IMR-90 (cell line): ENCODE measurements around the gene GNGT1.

Experiments used
- BHLHE40 ChIP-seq: fragments of 150-350 bp; IDR thresholded peaks from 2 replicates; pipeline ENCODE4 v1.6.1; 2016; ENCODE audit warnings: mild to moderate bottlenecking, low read depth, low read length
- CEBPB ChIP-seq: IDR thresholded peaks from 2 replicates; pipeline ENCODE4 v1.6.1; 2012; ENCODE audit warnings: low read depth, low read length, improper control_type of control experiment
- MXI1 ChIP-seq: IDR thresholded peaks from 2 replicates; pipeline ENCODE4 v1.6.1; 2012; ENCODE audit warnings: low read depth, mild to moderate bottlenecking, low read length, moderate library complexity, borderline replicate concordance
- NFE2L2 ChIP-seq: fragments of 150-350 bp; IDR thresholded peaks from 2 replicates; pipeline ENCODE4 v1.6.1; 2016; ENCODE audit warnings: low read depth, mild to moderate bottlenecking, low read length
- POLR2A ChIP-seq: IDR thresholded peaks from 2 replicates; pipeline ENCODE4 v1.6.1; 2012; ENCODE audit warnings: mild to moderate bottlenecking, low read depth, low read length
- RAD21 ChIP-seq: IDR thresholded peaks from 2 replicates; pipeline ENCODE4 v1.6.1; 2012; ENCODE audit warnings: low read length, improper control_type of control experiment
- USF2 ChIP-seq: fragments of 150-350 bp; IDR thresholded peaks from 2 replicates; pipeline ENCODE4 v1.6.1; 2017; ENCODE audit warnings: mild to moderate bottlenecking, antibody characterized with exemption, low read length, low read depth
- TF ChIP-seq, protein P1 (sequence below): conservative IDR thresholded peaks from 2 replicates; pipeline ENCODE4 v1.5.1; 2012; ENCODE audit warnings: mild to moderate bottlenecking, low read depth, low read length, improper control_type of control experiment

- TF ChIP-seq USF2 (no peak), MXI1 (no peak), CEBPB (no peak), NFE2L2 (no peak), POLR2A (no peak), RAD21 (no peak), BHLHE40 (no peak)
- TF ChIP-seq, protein P1, sequence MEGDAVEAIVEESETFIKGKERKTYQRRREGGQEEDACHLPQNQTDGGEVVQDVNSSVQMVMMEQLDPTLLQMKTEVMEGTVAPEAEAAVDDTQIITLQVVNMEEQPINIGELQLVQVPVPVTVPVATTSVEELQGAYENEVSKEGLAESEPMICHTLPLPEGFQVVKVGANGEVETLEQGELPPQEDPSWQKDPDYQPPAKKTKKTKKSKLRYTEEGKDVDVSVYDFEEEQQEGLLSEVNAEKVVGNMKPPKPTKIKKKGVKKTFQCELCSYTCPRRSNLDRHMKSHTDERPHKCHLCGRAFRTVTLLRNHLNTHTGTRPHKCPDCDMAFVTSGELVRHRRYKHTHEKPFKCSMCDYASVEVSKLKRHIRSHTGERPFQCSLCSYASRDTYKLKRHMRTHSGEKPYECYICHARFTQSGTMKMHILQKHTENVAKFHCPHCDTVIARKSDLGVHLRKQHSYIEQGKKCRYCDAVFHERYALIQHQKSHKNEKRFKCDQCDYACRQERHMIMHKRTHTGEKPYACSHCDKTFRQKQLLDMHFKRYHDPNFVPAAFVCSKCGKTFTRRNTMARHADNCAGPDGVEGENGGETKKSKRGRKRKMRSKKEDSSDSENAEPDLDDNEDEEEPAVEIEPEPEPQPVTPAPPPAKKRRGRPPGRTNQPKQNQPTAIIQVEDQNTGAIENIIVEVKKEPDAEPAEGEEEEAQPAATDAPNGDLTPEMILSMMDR = 0 out of 2 replicates have a peak, but pooled peaks have one; percentile 10
Observed at GRCh38 chr7:93861325-93861949, 44.9 kb upstream of the GNGT1 start.
